Cardiac fibroblast (primary cell): ENCODE measurements around the gene ARHGEF6.

ENCODE experiments used
- DNase-seq, 2 donors: peaks; one replicate each; pipeline versions ENCODE4 v3.0.0 to v3.0.0-alpha.2; 2010; ENCODE audit warnings: low read depth in 2 of 2
- H3K4me3 ChIP-seq, 2 donors: replicated peaks in 1 of 2; 1 replicate in 1 of 2; 2 replicates in 1 of 2; pipeline ENCODE4 v1.5.1; 2011; ENCODE audit warnings: low read depth in 2 of 2, low read length in 2 of 2, mild to moderate bottlenecking in 2 of 2, moderate library complexity in 1 of 2
- TF ChIP-seq, protein P1 (sequence below): IDR thresholded peaks from one replicate; pipeline ENCODE4 v1.5.1; 2011; ENCODE audit warnings: low read depth, mild to moderate bottlenecking, low read length, inconsistent platforms

Gene ARHGEF6

DNA sequence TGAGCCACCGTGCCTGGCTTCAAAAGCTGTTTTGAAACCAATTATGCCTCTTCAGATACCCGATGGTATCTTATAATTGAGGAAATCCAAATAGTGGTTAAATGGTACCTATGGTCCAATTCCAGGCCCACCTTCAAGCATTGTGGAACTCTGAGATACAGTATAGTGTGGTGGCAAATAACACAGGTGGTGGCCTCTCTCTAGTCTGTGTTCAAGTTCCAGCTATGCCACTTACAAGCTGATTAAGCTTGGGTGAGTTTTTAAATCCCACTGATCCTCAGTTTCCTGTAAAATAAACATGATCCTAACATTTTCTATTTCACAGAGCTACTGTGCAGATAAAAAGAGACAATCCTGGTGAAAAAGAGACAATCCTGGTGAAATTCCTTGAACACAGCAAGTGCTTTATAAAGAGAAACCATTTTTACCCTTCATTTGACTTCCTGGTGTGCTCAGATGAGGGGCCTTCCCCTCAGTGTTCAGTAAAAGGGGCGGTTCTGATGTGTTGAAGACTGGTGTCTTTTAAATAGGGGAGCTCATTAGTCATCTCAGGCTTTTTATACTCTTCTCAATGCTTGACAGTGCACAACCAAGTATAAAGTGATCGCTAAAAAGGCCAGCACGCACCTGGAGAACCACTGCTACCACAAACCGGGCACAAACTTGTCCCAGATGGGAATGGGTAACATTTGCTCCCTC, 163.6 kb downstream of the ARHGEF6 start:
- no peak for DNase-seq
- TF ChIP-seq, protein P1, sequence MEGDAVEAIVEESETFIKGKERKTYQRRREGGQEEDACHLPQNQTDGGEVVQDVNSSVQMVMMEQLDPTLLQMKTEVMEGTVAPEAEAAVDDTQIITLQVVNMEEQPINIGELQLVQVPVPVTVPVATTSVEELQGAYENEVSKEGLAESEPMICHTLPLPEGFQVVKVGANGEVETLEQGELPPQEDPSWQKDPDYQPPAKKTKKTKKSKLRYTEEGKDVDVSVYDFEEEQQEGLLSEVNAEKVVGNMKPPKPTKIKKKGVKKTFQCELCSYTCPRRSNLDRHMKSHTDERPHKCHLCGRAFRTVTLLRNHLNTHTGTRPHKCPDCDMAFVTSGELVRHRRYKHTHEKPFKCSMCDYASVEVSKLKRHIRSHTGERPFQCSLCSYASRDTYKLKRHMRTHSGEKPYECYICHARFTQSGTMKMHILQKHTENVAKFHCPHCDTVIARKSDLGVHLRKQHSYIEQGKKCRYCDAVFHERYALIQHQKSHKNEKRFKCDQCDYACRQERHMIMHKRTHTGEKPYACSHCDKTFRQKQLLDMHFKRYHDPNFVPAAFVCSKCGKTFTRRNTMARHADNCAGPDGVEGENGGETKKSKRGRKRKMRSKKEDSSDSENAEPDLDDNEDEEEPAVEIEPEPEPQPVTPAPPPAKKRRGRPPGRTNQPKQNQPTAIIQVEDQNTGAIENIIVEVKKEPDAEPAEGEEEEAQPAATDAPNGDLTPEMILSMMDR = no peak
- H3K4me3 ChIP-seq = no peak overlapping the region
